Psoas muscle (tissue), 8 donors: ENCODE results near the gene MLLT10. TPM values are rescaled to one million over a fixed set of nuclear protein-coding genes. Genes with fewer than 3 reads are reported as not detected.
A peak's percentile ranks its signal among the peaks of the same experiment; 100 is the strongest.

Experiments
- ATAC-seq, 4 donors: fragments of 200-7000 bp; cut with Tn5 transposase; one replicate each; pipeline ENCODE4 v1.9.1; 2020; ENCODE audit warnings: moderate library complexity in 3 of 4, mild to moderate bottlenecking in 2 of 4
- DNase-seq, 2 donors: peaks; one replicate each; pipeline ENCODE4 v3.0.0-alpha.2; 2020
- H3K27ac ChIP-seq: fragments of 200-600 bp; one replicate; pipeline ENCODE4 v1.8.0; 2022
- H3K27me3 ChIP-seq, 3 donors: fragments of 200-600 bp in 1 of 3; one replicate each; pipeline versions ENCODE4 v1.6.1 to v1.8.0; 2013 to 2022; ENCODE audit warnings: low read length in 2 of 3, mild to moderate bottlenecking in 2 of 3, moderate library complexity in 1 of 3; ENCODE audit not compliant: insufficient read depth in 3 of 3
- H3K36me3 ChIP-seq, 2 donors: fragments of 200-600 bp in 1 of 2; one replicate each; pipeline versions ENCODE4 v1.6.1 to v1.8.0; 2013 to 2022; ENCODE audit warnings: low read depth in 1 of 2, mild to moderate bottlenecking in 1 of 2, moderate library complexity in 1 of 2; ENCODE audit not compliant: insufficient read depth in 1 of 2
- H3K4me1 ChIP-seq: fragments of 200-600 bp; one replicate; pipeline ENCODE4 v1.8.0; 2022
- H3K4me3 ChIP-seq: fragments of 200-600 bp; one replicate; pipeline ENCODE4 v1.8.0; 2022; ENCODE audit warnings: mild to moderate bottlenecking
- H3K9me3 ChIP-seq: fragments of 200-600 bp; one replicate; pipeline ENCODE4 v1.8.0; 2022
- CTCF ChIP-seq: fragments of 200-600 bp; IDR thresholded peaks from one replicate; pipeline ENCODE4 v1.8.0; 2022; ENCODE audit warnings: antibody characterized with exemption
- WGBS, 3 donors: extraction: QIAGEN DNeasy Blood & Tissue Kit; methylation state at CpG; one replicate each; pipeline versions ENCODE4 v1.1.6 to v1.1.7; 2013; 5-methylcytosine and 5-hydroxymethylcytosine counted together
- intact Hi-C, 2 donors: fragments of 100-400 bp; cut with DNase I; formaldehyde crosslinking; loops; one replicate each; pipeline versions ENCODE4 v1.11.0 to v1.14.2; 2022
- polyA plus RNA-seq, 3 donors: library from polyadenylated mRNA; stranded (reverse); fragments of 200-250 nt; gene quantifications; one replicate each; pipeline ENCODE4 v1.2.3, GENCODE V29; 2013
- total RNA-seq, 4 donors: library from RNA; stranded (reverse); fragmentation: NEBNext Ultra II Directional in 2 of 4; extraction: Animal tissue kit (Norgen Biotek cat#: 25700) in 2 of 4; gene quantifications; one replicate each; pipeline versions ENCODE4 v1.2.1 to v1.2.4, GENCODE V29; 2021 to 2023
- donor health status: healthy with polysubstance abuse.
- donor health status: DM: no; HTN: no; CAD: no; lungs with moderate emphysema.
- donor health status: Bipolar disorder and iron deficiency.
- donor health status: healthy.
- donor health status: DM: yes; HTN: yes; CAD: no.
- donor health status: DM: no; HTN: no; CAD: no.
- donor health status: DM: no; HTN: no; CAD: no.
- donor health status: DM: yes; HTN: yes; CAD: no.

The MLLT10 gene
- total and polyA plus RNA-seq, 7 donors = 9.6 to 21.1 (median 13.3) TPM

- intact Hi-C loops = loop anchor here in 1 of 2 donors (10.0 kb wide), 1 partner anchor 798 kb away; the partner anchor contains the start of gene BMI1
- peak; percentile 56 to 71 (median 66) for ATAC-seq
These were observed 7.7 kb upstream of the MLLT10 start for GRCh38 chr10:21526188-21526859.

GRCh38 chr10:21526860-21527597, 7.0 kb upstream of the MLLT10 start:
- WGBS, 3 donors = 1% methylated on average over 37 to 68 of the region's 68 CpGs

More at GRCh38 chr10:21526188-21526859, 7.7 kb upstream of the MLLT10 start:
- Histone ChIP-seq H3K27me3 (no peaks in the 10 kb centered on the region), H3K4me1 (peaks cover 17% of the 10 kb centered on the region), H3K36me3 (no peaks in the 10 kb centered on the region), H3K27ac (peak overlapping the region; percentile 99), H3K4me3 (peak overlapping the region; percentile 84), H3K9me3 (no peaks in the 10 kb centered on the region)
- peak; percentile 84 to 91 for DNase-seq
- TF ChIP-seq CTCF = no peak
- WGBS, 3 donors = 0 to 1% (median 0%) methylated on average over 37 to 56 of the region's 56 CpGs

GRCh38 chr10:21527598-21528235, 6.3 kb upstream of the MLLT10 start:
- H3K27me3 ChIP-seq = no peaks in the 10 kb centered on the region
- H3K4me3 ChIP-seq = peak overlapping the region; percentile 84
- DNase-seq (no peak), ATAC-seq (no peak)
- no peaks in the 10 kb centered on the region for H3K36me3 ChIP-seq
- peak overlapping the region; percentile 99 for H3K27ac ChIP-seq
- H3K4me1 ChIP-seq = peaks cover 24% of the 10 kb centered on the region
- intact Hi-C loops = loop anchor here (1.0 to 10.0 kb wide), 2 partner anchors 8 to 797 kb away; partner anchors contain the start of gene BMI1 (in 1 of the 2)
- no peaks in the 10 kb centered on the region for H3K9me3 ChIP-seq
- WGBS, 3 donors = 6 to 8% (median 7%) methylated on average over 18 of the region's 18 CpGs
- TF ChIP-seq CTCF = no peak

More at GRCh38 chr10:21526860-21527597, 7.0 kb upstream of the MLLT10 start:
- Histone ChIP-seq H3K36me3 (no peaks in the 10 kb centered on the region), H3K9me3 (no peaks in the 10 kb centered on the region), H3K27me3 (no peaks in the 10 kb centered on the region), H3K27ac (peak overlapping the region; percentile 99), H3K4me1 (peaks cover 17% of the 10 kb centered on the region), H3K4me3 (peak overlapping the region; percentile 84)
- peak; percentile 71 to 84 for DNase-seq
- no peak for TF ChIP-seq CTCF
- ATAC-seq = peak; percentile 20 to 37 (median 36)
- intact Hi-C loops = loop anchor here in 1 of 2 donors (10.0 kb wide), 1 partner anchor 798 kb away; the partner anchor contains the start of gene BMI1

- no peak for TF ChIP-seq CTCF
- H3K9me3 ChIP-seq = no peaks in the 10 kb centered on the region
- 26 to 33% (median 27%) methylated on average over 8 of the region's 8 CpGs for WGBS, 3 donors
- peaks cover 29% of the 10 kb centered on the region for H3K4me1 ChIP-seq
- H3K27ac ChIP-seq = peak overlapping the region; percentile 99
- H3K36me3 ChIP-seq = no peaks in the 10 kb centered on the region
- intact Hi-C loops = loop anchor here (1.0 to 10.0 kb wide), 2 partner anchors 9 to 796 kb away; partner anchors contain the start of gene BMI1 (in 1 of the 2)
- H3K4me3 ChIP-seq = peak overlapping the region; percentile 84
- no peaks in the 10 kb centered on the region for H3K27me3 ChIP-seq
- DNase-seq (no peak), ATAC-seq (no peak)
These were observed 5.6 kb upstream of the MLLT10 start for GRCh38 chr10:21528236-21529031.
